Neural progenitor cell (in vitro differentiated cells): ENCODE results near the gene TPST1. TPM values are rescaled to one million over a fixed set of nuclear protein-coding genes. Genes with fewer than 3 reads are reported as not detected.

Experiments
- DNase-seq: peaks from one replicate; pipeline ENCODE4 v3.0.0-alpha.2; 2016; ENCODE audit warnings: low spot score
- H2AFZ ChIP-seq: fragments of 200-600 bp; sonication (generic); replicated peaks from 2 replicates; pipeline ENCODE4 v1.6.1; 2016; ENCODE audit warnings: antibody characterized with exemption
- H3F3A ChIP-seq: fragments of 200-600 bp; sonication (generic); 2 replicates; pipeline ENCODE4 v1.6.1; 2016; ENCODE audit warnings: antibody characterized with exemption, low read depth
- H3K27ac ChIP-seq: fragments of 200-600 bp; sonication (generic); 2 replicates; pipeline ENCODE4 v1.5.1; 2016; ENCODE audit warnings: mild to moderate bottlenecking
- H3K27me3 ChIP-seq: fragments of 200-600 bp; sonication (generic); 2 replicates; pipeline ENCODE4 v1.6.1; 2016; ENCODE audit warnings: mild to moderate bottlenecking, moderate library complexity
- H3K36me3 ChIP-seq: fragments of 200-600 bp; sonication (generic); 2 replicates; pipeline ENCODE4 v1.5.1; 2016
- H3K4me1 ChIP-seq: fragments of 200-600 bp; sonication (generic); 2 replicates; pipeline ENCODE4 v1.6.1; 2016; ENCODE audit warnings: mixed run types
- H3K4me2 ChIP-seq: fragments of 200-600 bp; sonication (generic); 2 replicates; pipeline ENCODE4 v1.6.1; 2016
- H3K4me3 ChIP-seq: fragments of 200-600 bp; sonication (generic); 2 replicates; pipeline ENCODE4 v1.5.1; 2016
- H3K79me2 ChIP-seq: fragments of 200-600 bp; sonication (generic); 2 replicates; pipeline ENCODE4 v1.6.1; 2016; ENCODE audit warnings: low read depth
- H3K9ac ChIP-seq: fragments of 200-600 bp; sonication (generic); 2 replicates; pipeline ENCODE4 v1.6.1; 2016
- H3K9me3 ChIP-seq: fragments of 200-600 bp; sonication (generic); 2 replicates; pipeline ENCODE4 v1.5.1; 2016; ENCODE audit warnings: low read depth
- H4K20me1 ChIP-seq: fragments of 200-600 bp; sonication (generic); 2 replicates; pipeline ENCODE4 v1.6.1; 2016; ENCODE audit warnings: low read depth
- H3K27ac Mint-ChIP-seq: 3 replicates; pipeline ENCODE4 v1.8.0; 2021; ENCODE audit warnings: mixed read lengths
- H3K27me3 Mint-ChIP-seq: 2 replicates; pipeline ENCODE4 v1.8.0; 2022; ENCODE audit warnings: low read depth, mild to moderate bottlenecking, inconsistent platforms, moderate library complexity, mixed read lengths; ENCODE audit not compliant: insufficient read depth
- H3K36me3 Mint-ChIP-seq: 3 replicates; pipeline ENCODE4 v1.8.0; 2021; ENCODE audit warnings: mixed read lengths
- H3K4me1 Mint-ChIP-seq: 3 replicates; pipeline ENCODE4 v1.8.0; 2021; ENCODE audit warnings: mixed read lengths
- H3K4me3 Mint-ChIP-seq: 3 replicates; pipeline ENCODE4 v1.8.0; 2021; ENCODE audit warnings: mild to moderate bottlenecking, moderate library complexity, mixed read lengths
- H3K9me3 Mint-ChIP-seq: 3 replicates; pipeline ENCODE4 v1.8.0; 2020; ENCODE audit warnings: mixed read lengths
- EZH2 ChIP-seq: fragments of 200-600 bp; sonication (generic); IDR thresholded peaks from 2 replicates; pipeline ENCODE4 v1.6.1; 2017; ENCODE audit warnings: antibody characterized with exemption, mild to moderate bottlenecking, moderate library complexity
- EZH2phosphoT487 ChIP-seq: fragments of 200-600 bp; sonication (generic); IDR thresholded peaks from 2 replicates; pipeline ENCODE4 v1.6.1; 2017; ENCODE audit warnings: antibody characterized with exemption
- total RNA-seq: library from RNA; depleted of rRNA; stranded (reverse); fragments of >200 nt; gene quantifications from 2 replicates; pipeline ENCODE4 v1.2.3, GENCODE V29; 2015; ENCODE audit warnings: low replicate concordance
- TF ChIP-seq, protein P1 (sequence below): fragments of 200-600 bp; sonication (generic); IDR thresholded peaks from 2 replicates; pipeline ENCODE4 v1.5.1; 2017; ENCODE audit warnings: antibody characterized with exemption, mild to moderate bottlenecking

TPST1 gene
- total RNA-seq, 1 donor from 2014 or later, result 24.9 TPM

GRCh38 chr7:66238773-66239466, 33.8 kb downstream of the TPST1 start:
- TF ChIP-seq EZH2phosphoT487 (no peak), EZH2 (no peak)
- TF ChIP-seq, protein P1, sequence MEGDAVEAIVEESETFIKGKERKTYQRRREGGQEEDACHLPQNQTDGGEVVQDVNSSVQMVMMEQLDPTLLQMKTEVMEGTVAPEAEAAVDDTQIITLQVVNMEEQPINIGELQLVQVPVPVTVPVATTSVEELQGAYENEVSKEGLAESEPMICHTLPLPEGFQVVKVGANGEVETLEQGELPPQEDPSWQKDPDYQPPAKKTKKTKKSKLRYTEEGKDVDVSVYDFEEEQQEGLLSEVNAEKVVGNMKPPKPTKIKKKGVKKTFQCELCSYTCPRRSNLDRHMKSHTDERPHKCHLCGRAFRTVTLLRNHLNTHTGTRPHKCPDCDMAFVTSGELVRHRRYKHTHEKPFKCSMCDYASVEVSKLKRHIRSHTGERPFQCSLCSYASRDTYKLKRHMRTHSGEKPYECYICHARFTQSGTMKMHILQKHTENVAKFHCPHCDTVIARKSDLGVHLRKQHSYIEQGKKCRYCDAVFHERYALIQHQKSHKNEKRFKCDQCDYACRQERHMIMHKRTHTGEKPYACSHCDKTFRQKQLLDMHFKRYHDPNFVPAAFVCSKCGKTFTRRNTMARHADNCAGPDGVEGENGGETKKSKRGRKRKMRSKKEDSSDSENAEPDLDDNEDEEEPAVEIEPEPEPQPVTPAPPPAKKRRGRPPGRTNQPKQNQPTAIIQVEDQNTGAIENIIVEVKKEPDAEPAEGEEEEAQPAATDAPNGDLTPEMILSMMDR, result no peak
- no peaks in the 10 kb centered on the region for H3K27me3 ChIP-seq
- peak overlapping the region; percentile 82 for H3K27ac ChIP-seq
- Mint-ChIP-seq H3K36me3 (no peaks in the 10 kb centered on the region), H3K4me1 (peaks cover 9% of the 10 kb centered on the region), H3K9me3 (no peaks in the 10 kb centered on the region), H3K27me3 (peaks cover 2% of the 10 kb centered on the region), H3K4me3 (no peak overlapping the region), H3K27ac (no peak overlapping the region)
- H3K9ac ChIP-seq, result no peak overlapping the region
- DNase-seq, result no peak
- no peak overlapping the region for H2AFZ ChIP-seq
- H3K36me3 ChIP-seq, result no peaks in the 10 kb centered on the region
- H3K4me3 ChIP-seq, result no peak overlapping the region
- no peaks in the 10 kb centered on the region for H3K9me3 ChIP-seq
- peak overlapping the region; percentile 3 for H3K4me2 ChIP-seq
- H4K20me1 ChIP-seq, result peaks cover 5% of the 10 kb centered on the region
- peaks cover 13% of the 10 kb centered on the region for H3F3A ChIP-seq
- H3K79me2 ChIP-seq, result peaks cover 30% of the 10 kb centered on the region
- peaks cover 24% of the 10 kb centered on the region for H3K4me1 ChIP-seq

DNA sequence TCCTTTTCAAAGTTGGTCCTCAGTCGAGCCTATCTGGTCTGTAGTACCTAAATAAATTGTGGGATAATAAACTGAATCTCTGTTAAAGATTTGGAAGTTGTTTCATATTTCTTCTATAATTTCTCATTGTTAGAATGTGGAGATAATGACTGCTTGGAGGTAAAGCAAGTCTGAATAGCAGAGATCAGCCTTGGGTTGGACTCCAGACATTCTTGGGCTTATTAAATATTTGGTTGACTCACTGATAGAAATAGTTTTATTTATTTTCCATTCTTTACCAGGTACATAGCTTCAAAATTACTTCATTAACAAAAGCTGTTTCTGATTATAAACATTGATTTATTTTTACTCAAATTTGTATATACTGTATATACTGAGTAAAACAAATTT, 34.3 kb downstream of the TPST1 start:
- H3K4me3 Mint-ChIP-seq, result no peak overlapping the region
- peaks cover 9% of the 10 kb centered on the region for H3K4me1 Mint-ChIP-seq
- Histone ChIP-seq H3K4me2 (no peak overlapping the region), H3K4me1 (peaks cover 24% of the 10 kb centered on the region), H3K27me3 (no peaks in the 10 kb centered on the region), H3K9me3 (no peaks in the 10 kb centered on the region), H3K36me3 (no peaks in the 10 kb centered on the region), H3K27ac (no peak overlapping the region), H3F3A (peaks cover 13% of the 10 kb centered on the region), H3K9ac (no peak overlapping the region), H4K20me1 (peaks cover 5% of the 10 kb centered on the region), H3K79me2 (peaks cover 30% of the 10 kb centered on the region), H3K4me3 (no peak overlapping the region), H2AFZ (no peak overlapping the region)
- peaks cover 2% of the 10 kb centered on the region for H3K27me3 Mint-ChIP-seq
- TF ChIP-seq EZH2phosphoT487, result no peak
- TF ChIP-seq EZH2, result no peak
- TF ChIP-seq, protein P1, result no peak
- DNase-seq, result no peak
- no peak overlapping the region for H3K27ac Mint-ChIP-seq
- H3K9me3 Mint-ChIP-seq, result no peaks in the 10 kb centered on the region
- H3K36me3 Mint-ChIP-seq, result no peaks in the 10 kb centered on the region

- H3K27ac ChIP-seq, result no peak overlapping the region
- H3K36me3 ChIP-seq, result no peaks in the 10 kb centered on the region
- peaks cover 6% of the 10 kb centered on the region for H3K4me1 ChIP-seq
- H3K9ac ChIP-seq, result no peak overlapping the region
- H2AFZ ChIP-seq, result no peak overlapping the region
- Mint-ChIP-seq H3K36me3 (peaks cover 5% of the 10 kb centered on the region), H3K27me3 (no peaks in the 10 kb centered on the region), H3K4me3 (no peak overlapping the region), H3K27ac (no peak overlapping the region), H3K4me1 (peaks cover 9% of the 10 kb centered on the region), H3K9me3 (no peaks in the 10 kb centered on the region)
- no peak for DNase-seq
- H4K20me1 ChIP-seq, result no peaks in the 10 kb centered on the region
- peaks cover 12% of the 10 kb centered on the region for H3K79me2 ChIP-seq
- H3K9me3 ChIP-seq, result no peaks in the 10 kb centered on the region
- TF ChIP-seq EZH2 (no peak), EZH2phosphoT487 (no peak)
- TF ChIP-seq, protein P1, result no peak
- H3K4me3 ChIP-seq, result no peak overlapping the region
- H3K27me3 ChIP-seq, result no peaks in the 10 kb centered on the region
- peaks cover 12% of the 10 kb centered on the region for H3F3A ChIP-seq
- no peak overlapping the region for H3K4me2 ChIP-seq
Observed at GRCh38 chr7:66245008-66245407, 39.9 kb downstream of the TPST1 start.
